Left renal pelvis (tissue), 4 donors: ENCODE measurements around the gene SLC25A29. TPM values are rescaled to one million over a fixed set of nuclear protein-coding genes. Genes with fewer than 3 reads are reported as not detected.

ENCODE experiments used
- DNase-seq, 4 donors: peaks; one replicate each; pipeline ENCODE4 v3.0.0-alpha.2; 2013; ENCODE audit warnings: low read depth in 4 of 4, low spot score in 3 of 4
- polyA plus RNA-seq, 4 donors: library from polyadenylated mRNA; unstranded; fragments of 120-200 nt; gene quantifications; one replicate each; pipeline ENCODE4 v1.2.1, GENCODE V29; 2013; ENCODE audit not compliant: insufficient read length in 4 of 4

SLC25A29 gene
- polyA plus RNA-seq, 4 donors, result 31.4 to 95.1 (median 45.7) TPM

DNA sequence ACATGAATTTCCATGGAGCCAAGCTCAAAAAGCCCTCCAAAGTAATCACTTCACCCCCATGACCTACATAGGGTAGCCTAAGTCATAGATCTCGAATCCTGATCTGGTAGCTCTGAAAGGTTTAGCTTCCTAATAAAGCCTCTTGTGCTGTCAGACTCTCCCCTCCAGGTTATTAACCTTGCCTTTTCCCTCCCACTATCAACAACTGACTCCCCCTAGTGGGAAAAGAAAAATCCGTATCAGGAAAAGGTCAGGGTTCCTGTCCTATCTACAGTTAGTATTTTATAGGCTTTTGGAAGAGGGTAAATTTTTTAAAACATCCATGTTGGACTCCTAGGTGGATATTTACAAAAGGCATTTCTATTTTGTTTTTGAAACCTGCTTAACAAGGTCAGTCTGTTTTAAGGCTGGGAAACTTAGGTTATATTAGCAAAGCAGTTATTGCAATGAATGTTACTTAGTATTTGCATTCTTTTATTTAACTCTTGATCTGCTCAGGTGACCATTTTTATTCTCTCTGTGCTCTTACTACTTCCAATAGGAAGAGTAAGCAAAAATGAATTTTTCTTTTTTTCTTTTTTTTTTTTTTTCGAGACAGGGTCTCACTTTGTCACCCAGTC lies 59.3 kb downstream of the SLC25A29 start:
- no peak for DNase-seq

DNA sequence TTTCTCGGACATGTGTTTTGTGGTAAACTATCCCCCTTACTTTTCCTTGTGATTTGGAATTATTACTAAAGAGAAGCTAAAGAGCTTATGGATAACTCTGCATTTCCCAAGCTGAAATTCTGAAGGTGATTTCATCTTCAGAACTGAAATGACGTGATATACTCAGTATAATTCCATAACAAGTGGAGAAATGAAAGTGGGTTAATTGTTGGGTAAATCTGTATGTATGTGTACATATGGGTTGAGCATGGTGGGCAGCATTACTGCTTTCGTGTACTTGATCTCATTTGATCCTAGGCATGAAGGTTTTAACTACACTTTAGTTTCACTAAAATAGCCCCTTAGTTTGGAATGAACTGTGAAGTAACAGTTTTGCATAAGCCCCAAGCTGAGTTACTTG lies 63.2 kb downstream of the SLC25A29 start:
- no peak for DNase-seq

GRCh38 chr14:100241279-100241678 lies 65.0 kb downstream of the SLC25A29 start:
- no peak for DNase-seq

Other genes with a start within 250 kb of the SLC25A29 start
- gene EVL, start 241.0 kb downstream of the SLC25A29 start, polyA plus RNA-seq, result 100 to 1,000 TPM; 109 to 184 (median 136) TPM
- 10 to 100 TPM in 2 of 4 donors, 1 to 10 TPM in 1, under 1 TPM in 1; 0.96 to 19.4 (median 8.2) TPM for gene DEGS2, start 146.8 kb downstream of the SLC25A29 start, polyA plus RNA-seq
- 100 to 1,000 TPM; 121 to 159 (median 144) TPM for gene YY1, start 67.3 kb downstream of the SLC25A29 start, polyA plus RNA-seq
- gene SLC25A47, start 16.9 kb upstream of the SLC25A29 start, polyA plus RNA-seq, result under 1 TPM in 1 of 4 donors, not detected in 3; 0.18 TPM
- 10 to 100 TPM in 2 of 4 donors, 1 to 10 TPM in 2; 6.3 to 11.0 (median 9.7) TPM for gene WDR25, start 70.0 kb upstream of the SLC25A29 start, polyA plus RNA-seq